Measurements from ENCODE around the gene JAK1. TPM values are rescaled to one million over a fixed set of nuclear protein-coding genes. Genes with fewer than 3 reads are reported as not detected.
A peak's percentile ranks its signal among the peaks of the same experiment; 100 is the strongest.
"Not testable (repeated sequence)": the region's sequence is repeated elsewhere in the genome, so short reads cannot be mapped to it uniquely, and the experiment has no call there.

Gene JAK1
- polyA plus RNA-seq (ENCODE audit: insufficient read length in 3 of 3): 100 to 1,000 TPM in 2 of 3 donors, 10 to 100 TPM in 1; 94.2 to 117 (median 112) TPM
- long read RNA-seq, donor 1, full-length matches to known transcripts: 6 of 11 reads
- long read RNA-seq, donor 1, partial matches to known transcripts: 5 of 11 reads
- long read RNA-seq, donor 1, other reads (novel, unspliced or antisense): 0 of 11 reads
- long read RNA-seq, donor 2, partial matches to known transcripts: 26 of 27 reads
- long read RNA-seq, donor 2, other reads (novel, unspliced or antisense): 0 of 27 reads
- long read RNA-seq, donor 3, full-length matches to known transcripts: 7 of 37 reads
- long read RNA-seq, donor 3, partial matches to known transcripts: 30 of 37 reads
- long read RNA-seq, donor 3, other reads (novel, unspliced or antisense): 0 of 37 reads
- long read RNA-seq, donor 4, full-length matches to known transcripts: 3 of 33 reads
- long read RNA-seq, donor 4, partial matches to known transcripts: 30 of 33 reads
- long read RNA-seq, donor 4, other reads (novel, unspliced or antisense): 0 of 33 reads
- long read RNA-seq, donor 5: 0 reads
- long read RNA-seq, donor 6, full-length matches to known transcripts: 1 of 6 reads
- long read RNA-seq, donor 6, partial matches to known transcripts: 5 of 6 reads
- long read RNA-seq, donor 6, other reads (novel, unspliced or antisense): 0 of 6 reads
- long read RNA-seq, donor 7, full-length matches to known transcripts: 2 of 30 reads
- long read RNA-seq, donor 7, partial matches to known transcripts: 28 of 30 reads
- long read RNA-seq, donor 7, other reads (novel, unspliced or antisense): 0 of 30 reads
- long read RNA-seq, donor 8, full-length matches to known transcripts: 5 of 61 reads
- long read RNA-seq, donor 8, partial matches to known transcripts: 56 of 61 reads
- long read RNA-seq, donor 8, other reads (novel, unspliced or antisense): 0 of 61 reads
- long read RNA-seq, donor 9, full-length matches to known transcripts: 2 of 21 reads
- long read RNA-seq, donor 9, partial matches to known transcripts: 19 of 21 reads
- long read RNA-seq, donor 9, other reads (novel, unspliced or antisense): 0 of 21 reads
- long read RNA-seq, donor 10, full-length matches to known transcripts: 3 of 107 reads
- long read RNA-seq, donor 10, partial matches to known transcripts: 104 of 107 reads
- long read RNA-seq, donor 10, other reads (novel, unspliced or antisense): 0 of 107 reads
- long read RNA-seq, donor 11, full-length matches to known transcripts: 1 of 9 reads
- long read RNA-seq, donor 11, partial matches to known transcripts: 8 of 9 reads
- long read RNA-seq, donor 11, other reads (novel, unspliced or antisense): 0 of 9 reads
- long read RNA-seq, donor 12, full-length matches to known transcripts: 1 of 1 reads
- long read RNA-seq, donor 12, partial matches to known transcripts: 0 of 1 reads
- long read RNA-seq, donor 12, other reads (novel, unspliced or antisense): 0 of 1 reads
- long read RNA-seq, donor 13, full-length matches to known transcripts: 8 of 22 reads
- long read RNA-seq, donor 13, partial matches to known transcripts: 14 of 22 reads
- long read RNA-seq, donor 13, other reads (novel, unspliced or antisense): 0 of 22 reads
- long read RNA-seq, donor 14, full-length matches to known transcripts: 5 of 48 reads
- long read RNA-seq, donor 14, partial matches to known transcripts: 43 of 48 reads
- long read RNA-seq, donor 14, other reads (novel, unspliced or antisense): 0 of 48 reads
- long read RNA-seq, donor 15, full-length matches to known transcripts: 3 of 3 reads
- long read RNA-seq, donor 15, partial matches to known transcripts: 0 of 3 reads
- long read RNA-seq, donor 15, other reads (novel, unspliced or antisense): 0 of 3 reads
- long read RNA-seq, donor 16, full-length matches to known transcripts: 9 of 46 reads
- long read RNA-seq, donor 16, partial matches to known transcripts: 37 of 46 reads
- long read RNA-seq, donor 16, other reads (novel, unspliced or antisense): 0 of 46 reads

DNA sequence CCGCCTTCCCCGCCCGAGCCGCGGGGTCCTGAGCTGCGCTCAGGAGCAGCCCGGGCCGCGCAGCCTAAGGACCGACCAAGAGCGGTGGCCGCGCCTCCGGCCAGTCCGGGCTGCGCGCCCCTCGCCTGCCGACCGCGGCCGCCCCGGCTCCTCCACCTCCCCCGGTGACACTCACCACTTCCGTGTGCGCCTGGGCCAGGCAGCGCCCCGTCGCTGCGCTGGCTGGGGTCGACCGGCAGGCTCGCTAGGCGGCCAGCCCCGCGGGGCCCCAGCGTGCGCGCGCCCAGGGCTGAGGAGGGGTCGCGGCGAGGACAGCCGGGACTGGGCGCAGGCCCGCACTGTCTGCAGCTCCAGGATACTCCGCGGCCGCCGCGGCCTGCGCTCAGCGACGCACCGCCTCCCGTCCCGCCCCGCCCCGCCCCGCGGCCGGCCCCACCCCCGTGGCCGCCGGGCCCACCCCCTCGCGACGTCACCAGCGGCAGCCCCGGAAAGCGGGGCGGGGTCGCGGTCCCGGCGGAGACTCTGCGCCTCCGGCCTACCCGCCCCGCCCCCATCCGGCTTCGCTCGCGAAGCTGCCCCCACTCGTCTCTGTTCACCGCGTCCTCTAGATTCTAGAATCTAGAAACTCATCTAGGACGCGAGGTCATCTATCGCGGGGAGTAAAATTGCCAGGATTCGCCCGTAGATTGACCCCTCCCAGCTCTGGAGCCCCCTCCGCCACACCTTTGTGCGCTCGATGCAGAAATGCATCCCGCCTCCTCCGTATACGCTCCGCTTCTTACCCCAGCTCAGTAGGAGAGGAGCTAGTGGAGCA lies at the start of gene JAK1:
Gene JAK1 (minus strand): TSS at position 392 of the 814 bp plus-strand sequence. CDS start 80,285 bp downstream, outside the sequence.
- peak; percentile 58 to 85 (median 80) for DNase-seq (ENCODE audit: extremely low read depth in 1 of 11, low read depth in 9 of 11, low spot score in 4 of 11)

DNA sequence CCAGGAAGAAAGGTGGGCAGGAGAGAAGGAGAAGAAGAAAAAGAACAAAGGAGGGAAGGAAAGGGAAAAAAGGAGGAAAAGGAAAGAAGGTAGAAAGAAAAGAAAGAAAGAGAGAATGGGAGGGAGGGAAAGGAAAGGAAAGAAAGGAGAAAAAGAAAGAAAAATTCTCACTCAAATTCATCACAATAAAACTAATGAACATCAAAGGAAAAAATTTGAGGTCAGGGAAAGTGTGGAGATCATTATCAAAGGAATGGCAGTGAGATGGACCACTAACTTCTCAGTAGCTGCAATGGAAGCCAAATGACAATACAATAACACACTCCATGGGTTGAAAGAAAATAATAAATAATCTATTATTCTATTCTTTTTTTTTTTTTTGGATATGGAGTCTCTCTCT lies 48.0 kb upstream of the JAK1 start:
- no peak for DNase-seq (ENCODE audit: extremely low read depth in 1 of 11, low read depth in 9 of 11, low spot score in 4 of 11)

DNA sequence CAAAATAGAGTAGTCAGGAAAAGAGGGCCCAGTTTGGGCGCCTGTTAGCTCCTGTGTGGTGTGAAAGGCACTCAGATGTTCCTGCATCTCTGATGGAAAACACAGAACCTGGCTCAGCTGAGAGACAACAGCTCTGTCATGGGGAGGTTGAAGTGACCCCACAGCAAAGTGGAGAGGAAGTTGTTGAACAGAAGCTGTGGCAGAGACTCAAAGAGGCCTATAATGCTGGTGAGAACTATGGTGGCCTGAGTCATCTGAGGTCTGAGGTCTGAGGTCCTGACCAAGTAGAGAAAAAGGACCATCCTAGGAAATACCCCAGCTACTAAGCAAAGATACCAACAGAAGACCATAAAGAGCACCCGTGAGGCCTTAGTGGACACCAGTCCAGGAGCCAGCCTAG lies 45.6 kb upstream of the JAK1 start:
- DNase-seq (ENCODE audit: extremely low read depth in 1 of 11, low read depth in 9 of 11, low spot score in 4 of 11): no peak

DNA sequence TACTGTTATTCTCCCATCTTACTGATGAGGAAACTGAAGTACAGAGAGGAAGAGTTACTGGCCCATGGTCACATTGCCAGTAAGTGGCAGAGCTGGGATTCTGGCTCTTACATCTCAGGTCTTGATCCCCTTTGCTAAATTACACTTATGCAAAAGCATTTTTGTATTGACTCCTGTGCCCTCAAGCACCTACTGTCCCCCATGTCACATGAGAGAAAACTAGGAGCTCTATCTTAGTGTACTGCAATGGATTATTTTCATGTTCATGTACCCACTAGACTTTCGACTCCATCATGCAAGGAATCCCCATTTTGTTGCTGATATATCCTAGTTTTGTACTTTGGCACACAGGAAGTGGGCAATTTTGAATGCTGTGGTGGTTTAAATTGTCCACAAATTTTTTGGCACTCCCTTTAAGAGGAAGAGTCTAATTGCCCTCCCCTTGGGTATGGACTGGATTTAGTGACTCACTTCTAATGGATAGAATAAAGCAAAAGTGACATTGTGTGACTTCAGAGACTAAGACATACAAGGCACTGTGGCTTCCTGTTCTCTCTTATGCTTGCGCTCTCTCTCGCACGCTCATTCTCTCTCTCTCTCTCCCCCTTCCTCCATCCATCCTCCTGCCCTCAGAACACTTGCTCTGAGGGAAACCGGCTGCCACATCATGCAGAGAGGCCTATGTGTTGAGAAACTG lies 43.5 kb upstream of the JAK1 start:
- DNase-seq (ENCODE audit: extremely low read depth in 1 of 11, low read depth in 9 of 11, low spot score in 4 of 11): no peak

DNA sequence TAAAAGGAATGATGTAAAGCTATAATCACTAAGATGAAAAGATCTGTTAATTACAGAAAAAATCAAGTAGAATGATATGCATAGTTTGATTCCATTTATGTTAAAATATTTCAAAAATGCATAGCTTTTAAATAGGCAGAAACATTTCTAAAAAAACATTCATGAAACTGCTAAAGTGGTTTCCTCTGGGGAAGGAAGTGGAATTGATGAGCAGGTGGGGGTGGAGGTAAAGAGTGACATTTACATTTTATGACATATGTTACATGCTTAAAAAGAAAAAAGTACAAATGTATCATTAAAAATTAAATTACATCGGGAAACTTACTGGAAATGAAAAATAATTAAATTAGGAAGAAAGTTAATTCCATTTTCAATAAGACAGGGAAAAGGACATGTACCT lies 42.8 kb upstream of the JAK1 start:
- DNase-seq (ENCODE audit: extremely low read depth in 1 of 11, low read depth in 9 of 11, low spot score in 4 of 11): no peak

DNA sequence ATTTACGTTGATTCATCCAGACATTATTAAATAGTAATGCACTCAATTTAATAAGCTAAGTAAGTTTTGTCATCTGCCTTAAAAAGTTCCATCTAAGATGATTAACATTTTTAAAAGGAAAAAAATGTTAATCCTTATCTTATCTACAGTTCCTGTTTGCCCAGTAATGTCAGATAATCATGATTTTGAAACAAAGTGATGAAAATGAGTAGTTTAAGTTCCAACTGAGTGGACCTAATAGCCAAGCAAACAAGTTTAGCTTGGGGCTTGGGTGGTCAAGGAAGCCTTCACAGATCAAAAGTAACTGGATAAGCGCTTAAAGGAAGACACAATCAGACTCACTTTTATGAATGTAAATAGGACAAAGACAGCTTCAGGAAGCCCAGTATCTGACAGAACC lies 40.5 kb upstream of the JAK1 start:
- DNase-seq (ENCODE audit: extremely low read depth in 1 of 11, low read depth in 9 of 11, low spot score in 4 of 11): no peak

DNA sequence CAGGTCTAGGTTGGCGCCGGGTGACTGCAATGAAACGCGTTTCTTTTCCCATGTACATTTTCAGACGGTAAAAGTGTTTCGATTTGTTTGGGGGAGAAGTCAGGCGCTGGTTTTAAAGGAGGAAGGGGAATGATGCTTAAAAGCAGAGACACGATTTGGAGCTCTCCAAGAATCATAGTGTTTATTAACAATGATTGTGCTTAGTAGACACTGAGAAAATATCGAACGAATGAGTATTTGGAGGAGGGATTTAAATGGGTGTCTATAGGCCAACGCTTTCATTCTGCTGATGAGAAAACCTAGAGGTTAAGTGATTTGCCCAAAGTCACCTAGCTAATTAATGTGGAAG lies 36.9 kb upstream of the JAK1 start:
- DNase-seq (ENCODE audit: extremely low read depth in 1 of 11, low read depth in 9 of 11, low spot score in 4 of 11): no peak

DNA sequence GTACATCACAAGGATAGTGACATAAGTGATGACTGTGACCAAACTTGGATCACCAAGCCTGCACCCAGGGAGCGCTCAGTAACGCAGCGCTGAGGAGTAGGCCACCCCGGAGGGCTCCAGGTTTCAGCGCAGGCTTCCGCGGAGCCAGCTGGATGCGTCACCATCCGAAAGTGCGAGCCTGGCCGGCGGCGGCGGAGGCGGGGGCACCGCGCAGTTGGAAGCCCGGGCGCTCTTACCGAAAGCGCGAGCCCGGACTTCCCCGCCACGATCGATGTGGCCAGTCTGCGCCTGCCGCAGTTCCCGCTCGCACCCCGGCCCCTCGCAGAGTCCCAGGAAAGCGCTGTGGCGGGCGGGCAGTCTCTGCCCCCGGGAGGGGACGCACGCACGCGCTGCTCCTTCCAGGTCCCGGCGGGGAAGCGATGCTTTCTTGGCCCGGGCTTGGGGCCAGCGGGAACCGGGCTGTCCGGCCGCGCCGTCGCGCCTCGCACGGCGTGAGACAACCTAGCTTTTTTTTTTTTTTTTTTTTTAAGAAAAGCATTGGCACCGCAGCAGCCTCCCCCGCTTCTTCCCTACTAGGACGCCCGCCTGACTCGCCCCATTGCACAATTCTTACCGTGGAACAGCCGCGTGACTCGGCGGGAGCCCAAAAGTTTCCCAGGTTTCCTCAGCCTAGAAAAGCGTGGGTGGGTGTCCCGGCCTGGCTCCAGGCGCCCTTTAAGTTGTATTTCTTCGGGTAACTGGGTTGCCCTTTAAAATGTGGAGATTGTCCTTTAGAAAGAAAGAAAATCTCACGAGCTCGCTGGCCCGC lies 36.4 kb upstream of the JAK1 start:
- peak in 9 of 11 donors; percentile 34 to 48 (median 40) for DNase-seq (ENCODE audit: extremely low read depth in 1 of 11, low read depth in 9 of 11, low spot score in 4 of 11)

DNA sequence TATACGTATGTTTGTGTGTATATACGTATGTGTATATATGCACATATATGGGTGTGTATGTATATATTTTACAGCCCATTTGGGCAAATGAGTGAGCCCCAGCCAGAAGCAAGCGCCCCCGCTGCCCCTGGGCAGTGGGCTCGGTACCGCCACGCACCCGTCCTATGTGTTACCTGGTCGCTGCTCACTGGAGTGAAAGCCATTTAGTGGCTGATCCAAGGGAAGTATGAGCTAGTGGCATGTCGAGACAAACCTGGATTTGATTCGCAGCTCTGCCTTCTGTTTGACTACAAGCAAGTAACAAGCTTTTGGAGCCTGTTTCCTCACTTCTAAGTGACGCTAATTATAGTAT lies 35.8 kb upstream of the JAK1 start:
- peak in 1 of 11 donors; percentile 16 for DNase-seq (ENCODE audit: extremely low read depth in 1 of 11, low read depth in 9 of 11, low spot score in 4 of 11)

DNA sequence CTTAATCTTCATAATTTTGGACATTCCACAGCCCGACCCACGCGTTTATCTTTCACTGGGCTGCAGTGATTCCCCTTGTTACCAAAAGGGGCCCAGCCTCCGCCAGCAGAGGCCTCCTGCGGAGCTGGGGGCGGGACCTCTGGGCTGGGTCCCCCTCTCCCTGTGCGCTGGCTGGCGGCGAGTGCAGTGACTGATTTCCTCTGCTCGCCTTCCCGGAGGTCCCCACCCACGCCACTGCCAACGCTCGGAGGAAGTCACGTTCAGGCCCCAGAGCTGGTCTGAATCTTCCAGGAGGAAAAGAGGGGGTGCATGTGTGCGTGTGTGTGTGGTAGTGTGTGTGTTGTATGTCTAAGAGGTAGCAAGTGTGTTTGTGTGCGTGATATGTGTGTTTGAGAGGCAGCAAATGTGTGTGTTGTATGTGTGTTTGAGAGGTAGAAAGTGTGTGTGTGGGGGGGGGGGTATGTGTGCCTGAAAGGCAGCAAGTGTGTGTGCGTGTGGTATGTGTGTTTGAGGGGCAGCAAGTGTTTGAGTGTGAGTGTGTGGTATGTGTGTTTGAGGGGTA lies 35.0 kb upstream of the JAK1 start:
- peak in 5 of 11 donors; percentile 19 to 32 (median 30) for DNase-seq (ENCODE audit: extremely low read depth in 1 of 11, low read depth in 9 of 11, low spot score in 4 of 11)

DNA sequence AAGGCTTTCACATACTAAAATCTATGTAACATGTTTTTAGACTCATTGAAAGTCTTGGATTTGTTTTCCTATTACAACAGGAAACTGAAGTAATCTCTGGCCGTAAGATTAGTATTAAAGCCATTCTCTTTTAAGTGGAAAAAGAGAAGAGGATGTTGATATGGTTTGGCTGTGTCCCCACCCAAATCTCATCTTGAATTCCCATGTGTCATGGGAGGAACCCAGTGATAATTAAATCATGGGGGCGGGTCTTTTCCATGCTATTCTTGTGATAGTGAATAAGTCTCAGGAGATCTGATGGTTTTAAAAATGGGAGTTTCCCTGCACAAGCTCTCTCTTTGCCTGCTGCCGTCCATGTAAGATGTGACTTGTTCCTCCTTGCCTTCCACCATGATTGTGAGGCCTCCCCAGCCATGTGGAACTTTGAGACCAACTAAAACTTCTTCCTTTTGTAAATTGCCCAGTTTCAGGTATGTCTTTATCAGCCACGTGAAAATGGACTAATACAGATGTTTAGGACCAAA lies 32.1 kb upstream of the JAK1 start:
- not testable (repeated sequence) for DNase-seq (ENCODE audit: extremely low read depth in 1 of 11, low read depth in 9 of 11, low spot score in 4 of 11)

DNA sequence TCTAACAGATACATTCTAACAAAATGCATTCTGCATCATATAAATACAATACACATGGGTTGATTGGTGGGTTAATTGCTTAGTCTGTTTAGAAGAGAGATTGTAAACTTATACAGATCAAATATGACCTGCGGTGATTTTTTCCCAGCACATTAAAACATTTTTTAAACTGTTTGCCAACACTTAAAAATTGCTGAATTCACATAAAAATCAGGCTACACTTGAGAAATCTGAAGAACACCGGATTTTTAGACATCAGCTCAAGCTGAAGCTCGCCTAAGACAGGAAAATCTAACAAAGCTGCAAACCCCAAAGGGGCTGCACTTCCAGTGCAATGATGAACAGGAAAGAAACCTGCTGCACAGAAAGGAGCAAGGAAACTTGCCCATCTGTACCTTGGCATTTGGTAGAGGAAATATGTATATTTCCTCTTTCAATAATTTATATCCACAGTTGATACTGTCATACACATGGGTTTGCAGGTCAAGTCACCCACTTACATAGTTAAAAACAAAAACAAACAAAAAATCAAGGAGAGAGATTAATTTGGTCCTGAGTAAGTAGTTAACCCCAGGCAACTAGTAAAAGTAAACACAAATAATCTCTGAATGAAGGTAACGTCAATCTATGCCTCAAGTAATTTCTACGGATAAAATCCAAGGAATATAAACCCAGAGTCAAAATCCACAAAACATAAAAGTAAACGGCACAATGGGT lies 30.4 kb upstream of the JAK1 start:
- no peak for DNase-seq (ENCODE audit: extremely low read depth in 1 of 11, low read depth in 9 of 11, low spot score in 4 of 11)

DNA sequence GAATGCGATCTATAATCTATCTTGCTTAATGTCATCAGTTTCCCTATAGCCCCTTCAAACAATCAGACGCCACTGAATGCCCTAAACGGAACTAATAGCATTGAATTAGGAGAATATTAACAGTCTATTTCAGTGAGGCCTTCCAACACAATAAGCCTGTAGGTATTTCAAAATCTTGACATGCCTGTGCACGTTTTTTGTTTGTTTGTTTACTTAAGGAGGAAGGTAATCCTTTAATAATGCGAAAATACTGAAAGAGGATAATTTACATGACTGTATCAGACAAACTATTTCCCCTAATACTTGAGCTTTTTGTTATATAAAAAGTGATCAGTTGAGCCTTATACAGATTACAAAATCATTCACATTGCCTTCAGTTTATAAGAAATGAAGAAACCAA lies 29.0 kb upstream of the JAK1 start:
- DNase-seq (ENCODE audit: extremely low read depth in 1 of 11, low read depth in 9 of 11, low spot score in 4 of 11): no peak
